ENCODE measurements around the gene ADAM10. TPM values are rescaled to one million over a fixed set of nuclear protein-coding genes. Genes with fewer than 3 reads are reported as not detected.

The ADAM10 gene
- total RNA-seq, 6 donors from 2014 or later, result 64.5 to 139 (median 93.5) TPM

- no peak for TF ChIP-seq EP300 (IDR thresholded peaks at IDR 0.05)
- TF ChIP-seq CTCF (IDR thresholded peaks at IDR 0.05), result no peak
- TF ChIP-seq POLR2A (IDR thresholded peaks at IDR 0.05), result no peak
- TF ChIP-seq POLR2AphosphoS5 (IDR thresholded peaks at IDR 0.05), result no peak
- Histone ChIP-seq H3K9me3 (no peaks in the 10 kb centered on the region), H3K27me3 (no peaks in the 10 kb centered on the region), H3K36me3 (no peaks in the 10 kb centered on the region), H3K4me1 (no peaks in the 10 kb centered on the region), H3K4me3 (no peak overlapping the region), H3K27ac (no peak overlapping the region)
- ATAC-seq (ENCODE audit: low FRiP score in 2 of 2) (peak in 1 of 2 donors; percentile 24), DNase-seq (no peak)
- 67 to 80% methylated on average over 1 of the region's 1 CpG for WGBS, 2 donors
Observed at GRCh38 chr15:58588096-58588495, 161.4 kb downstream of the ADAM10 start.

GRCh38 chr15:58587486-58587885, 162.0 kb downstream of the ADAM10 start:
- no peak for ATAC-seq (ENCODE audit: low FRiP score in 2 of 2)
- Histone ChIP-seq H3K4me3 (no peak overlapping the region), H3K27me3 (no peaks in the 10 kb centered on the region), H3K27ac (no peak overlapping the region), H3K9me3 (peaks cover 0 to 4% (median 0%) of the 10 kb centered on the region in 4 donors), H3K4me1 (no peaks in the 10 kb centered on the region), H3K36me3 (no peaks in the 10 kb centered on the region)
- WGBS, 2 donors, result 75 to 78% methylated on average over 4 of the region's 4 CpGs
- no peak for DNase-seq
- no peak for TF ChIP-seq CTCF (IDR thresholded peaks at IDR 0.05)
- no peak for TF ChIP-seq POLR2AphosphoS5 (IDR thresholded peaks at IDR 0.05)
- no peak for TF ChIP-seq POLR2A (IDR thresholded peaks at IDR 0.05)
- TF ChIP-seq EP300 (IDR thresholded peaks at IDR 0.05), result no peak

- Histone ChIP-seq H3K9me3 (peaks cover 0 to 4% (median 0%) of the 10 kb centered on the region in 4 donors), H3K27me3 (no peaks in the 10 kb centered on the region), H3K4me1 (no peaks in the 10 kb centered on the region), H3K36me3 (no peaks in the 10 kb centered on the region), H3K4me3 (no peak overlapping the region), H3K27ac (no peak overlapping the region)
- ATAC-seq (ENCODE audit: low FRiP score in 2 of 2) (no peak), DNase-seq (no peak)
- 79 to 94% methylated on average over 5 of the region's 5 CpGs for WGBS, 2 donors
- TF ChIP-seq POLR2AphosphoS5 (IDR thresholded peaks at IDR 0.05), result no peak
Observed at GRCh38 chr15:58585693-58586443, 163.6 kb downstream of the ADAM10 start.

DNA sequence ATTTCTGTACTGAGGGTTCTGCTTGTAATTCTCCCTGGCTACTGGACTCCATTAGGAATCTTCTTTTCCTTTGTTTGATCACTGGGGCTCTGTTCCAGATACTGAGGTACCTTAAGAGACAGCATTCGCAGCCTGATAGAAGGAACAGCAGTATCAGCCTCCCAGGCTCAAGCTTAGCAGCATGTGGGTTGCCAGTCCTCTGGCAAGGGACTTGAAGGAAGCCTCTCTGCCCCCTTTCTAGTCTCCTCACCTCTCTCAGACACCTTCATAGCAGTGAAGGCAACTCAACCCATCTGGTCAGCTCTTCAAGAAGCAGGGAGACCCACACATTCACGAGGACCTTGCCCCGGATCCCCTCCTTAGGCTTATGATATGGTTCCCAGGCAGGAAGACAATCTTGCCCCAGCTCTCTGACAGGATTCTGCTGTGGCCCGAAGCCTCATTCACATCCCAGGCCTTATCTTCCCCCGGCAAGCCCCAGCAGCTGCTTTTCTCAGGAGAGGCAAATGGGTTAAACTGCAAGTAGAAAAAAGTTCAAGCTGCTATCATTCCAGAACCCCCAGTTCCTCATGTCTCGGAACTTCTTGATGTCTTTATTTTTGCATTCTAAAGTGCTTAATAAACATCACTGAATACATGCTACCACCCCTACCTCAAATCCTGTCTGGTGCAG, 164.6 kb downstream of the ADAM10 start:
- ATAC-seq (ENCODE audit: low FRiP score in 2 of 2) (no peak), DNase-seq (no peak)
- no peak overlapping the region for H3K27ac ChIP-seq
- no peaks in the 10 kb centered on the region for H3K27me3 ChIP-seq
- H3K36me3 ChIP-seq, result no peaks in the 10 kb centered on the region
- WGBS, 2 donors, result 69 to 71% methylated on average over 6 of the region's 6 CpGs
- no peak overlapping the region for H3K4me3 ChIP-seq
- peaks cover 0 to 4% (median 0%) of the 10 kb centered on the region in 4 donors for H3K9me3 ChIP-seq
- TF ChIP-seq POLR2AphosphoS5 (IDR thresholded peaks at IDR 0.05), result no peak
- H3K4me1 ChIP-seq, result no peaks in the 10 kb centered on the region

DNA sequence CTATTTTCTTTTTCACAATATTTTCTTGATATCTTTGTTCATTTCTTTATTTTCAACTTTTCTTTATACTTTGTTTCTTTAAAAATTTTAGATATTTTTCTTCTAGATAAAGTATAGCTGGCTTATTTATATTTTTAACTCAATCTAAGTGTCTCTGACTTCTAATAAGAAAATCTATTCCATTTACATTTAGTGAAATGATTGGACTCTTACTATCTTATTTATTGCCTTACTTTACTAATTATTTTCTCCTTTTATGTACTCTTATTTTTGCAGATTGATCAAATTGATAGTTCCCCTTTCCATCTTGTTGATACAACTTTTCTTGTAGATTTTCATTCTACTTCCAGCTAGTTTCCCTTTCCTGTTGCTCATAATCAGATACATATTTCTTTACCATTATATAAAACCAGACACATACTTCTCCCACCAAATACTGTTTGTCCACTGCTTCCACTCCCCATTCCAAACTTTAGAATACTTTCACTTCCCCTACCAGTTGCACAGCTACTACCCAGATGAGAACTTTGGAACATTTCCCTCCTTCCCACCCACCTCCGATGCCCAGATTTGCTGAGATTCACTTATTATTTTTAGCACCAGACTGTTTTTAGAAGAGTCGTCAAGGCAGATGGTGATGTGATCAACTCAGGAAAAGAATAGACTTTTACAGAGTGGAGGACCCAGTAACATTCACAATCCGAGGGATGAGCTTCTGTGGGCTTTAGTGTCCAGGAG, 166.2 kb downstream of the ADAM10 start:
- no peak overlapping the region for H3K27ac ChIP-seq
- H3K4me3 ChIP-seq, result no peak overlapping the region
- DNase-seq (no peak), ATAC-seq (ENCODE audit: low FRiP score in 2 of 2) (peak in 1 of 2 donors; percentile 57)
- TF ChIP-seq POLR2A (IDR thresholded peaks at IDR 0.05) (no peak), CTCF (IDR thresholded peaks at IDR 0.05) (no peak), POLR2AphosphoS5 (IDR thresholded peaks at IDR 0.05) (no peak), EP300 (IDR thresholded peaks at IDR 0.05) (no peak)
- H3K4me1 ChIP-seq, result no peaks in the 10 kb centered on the region
- peaks cover 0 to 4% (median 0%) of the 10 kb centered on the region in 4 donors for H3K9me3 ChIP-seq
- WGBS, 2 donors, result 76% methylated on average over 3 of the region's 3 CpGs
- H3K27me3 ChIP-seq, result no peaks in the 10 kb centered on the region
- H3K36me3 ChIP-seq, result no peaks in the 10 kb centered on the region
